GM19099 (cell line): ENCODE results near the gene LCOR.

Experiments
- POLR2A ChIP-seq: IDR thresholded peaks from 3 replicates; pipeline ENCODE4 v1.6.1; 2011; ENCODE audit warnings: low read depth; ENCODE audit not compliant: insufficient read length; ENCODE audit errors: extremely low read depth

LCOR gene

GRCh38 chr10:96949039-96949683 lies 117.1 kb downstream of the LCOR start:
- no peak for TF ChIP-seq POLR2A

- no peak for TF ChIP-seq POLR2A
Measured at GRCh38 chr10:96951954-96952353, 119.9 kb downstream of the LCOR start.

- no peak for TF ChIP-seq POLR2A
Measured at GRCh38 chr10:96955794-96956193, 123.7 kb downstream of the LCOR start.

GRCh38 chr10:96958071-96958470 lies 126.0 kb downstream of the LCOR start:
- TF ChIP-seq POLR2A = no peak

GRCh38 chr10:96959733-96960132 lies 127.6 kb downstream of the LCOR start:
- no peak for TF ChIP-seq POLR2A

- no peak for TF ChIP-seq POLR2A
Measured at GRCh38 chr10:96960872-96961271, 128.8 kb downstream of the LCOR start.

- TF ChIP-seq POLR2A = no peak
Measured at GRCh38 chr10:96964131-96964530, 132.0 kb downstream of the LCOR start.

- TF ChIP-seq POLR2A = no peak
Measured at GRCh38 chr10:96967847-96968246, 135.7 kb downstream of the LCOR start.

GRCh38 chr10:96968682-96969423 lies 136.8 kb downstream of the LCOR start:
- TF ChIP-seq POLR2A = no peak

- TF ChIP-seq POLR2A = no peak
Measured at GRCh38 chr10:96971324-96971723, 139.2 kb downstream of the LCOR start.

- no peak for TF ChIP-seq POLR2A
Measured at GRCh38 chr10:96972264-96972663, 140.2 kb downstream of the LCOR start.

GRCh38 chr10:96973809-96974747 lies 142.0 kb downstream of the LCOR start:
- no peak for TF ChIP-seq POLR2A

GRCh38 chr10:96975136-96975535 lies 143.0 kb downstream of the LCOR start:
- TF ChIP-seq POLR2A = no peak

GRCh38 chr10:96978621-96979154 lies 146.6 kb downstream of the LCOR start:
- TF ChIP-seq POLR2A = no peak

- TF ChIP-seq POLR2A = no peak
Measured at GRCh38 chr10:96982149-96982930, 150.2 kb downstream of the LCOR start.

GRCh38 chr10:96984541-96985131 lies 152.5 kb downstream of the LCOR start:
- no peak for TF ChIP-seq POLR2A
